Measurements from ENCODE around the gene TYSND1. TPM values are rescaled to one million over a fixed set of nuclear protein-coding genes. Genes with fewer than 3 reads are reported as not detected.

TYSND1 gene
- total and polyA plus RNA-seq, 2 of the 13 experiments (the other 11 are each of a cell fraction or from before 2014, with no cell fraction given) = 3.3 to 8.9 TPM

DNA sequence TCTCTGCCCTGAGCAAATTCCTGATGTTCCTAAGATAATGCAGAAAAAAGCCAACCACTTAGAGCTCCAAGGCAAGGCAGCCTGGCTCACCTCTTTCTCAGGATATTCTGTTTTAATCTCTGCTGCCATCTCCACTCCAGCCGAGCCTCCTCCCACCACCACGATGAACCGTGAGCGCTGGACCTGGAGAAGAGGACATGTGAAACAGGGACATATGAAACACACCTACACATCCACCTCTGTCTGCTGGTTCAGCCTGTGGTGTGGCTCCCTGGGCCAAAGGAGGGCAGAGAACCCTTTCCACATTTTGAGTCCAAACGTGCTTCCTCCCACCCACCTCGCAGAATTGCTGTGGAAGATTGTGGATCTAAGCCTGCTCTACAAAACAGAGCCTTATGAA lies 26.1 kb downstream of the TYSND1 start:
- 96% methylated on average over 6 of the region's 6 CpGs for WGBS (ENCODE audit: low lambda C conversion rate)
- peaks cover 3% of the 10 kb centered on the region for H3K79me2 ChIP-seq (ENCODE audit: insufficient read depth, low read length)
- ChIA-PET CTCF (ENCODE audit: low intra/inter-chr PET ratio, low total read pairs) (no interaction called here), POLR2A (interaction anchor here (1.2 to 1.3 kb wide), 2 partner anchors 11 to 26 kb away, joined by 3 read pairs; partner anchors contain the start of gene TYSND1)
- ATAC-seq = no peak
- DNase-seq (ENCODE audit: low spot score) = no peak
- no peaks in the 10 kb centered on the region for H3K9me3 ChIP-seq (ENCODE audit: low read length)
- H3K27ac ChIP-seq (ENCODE audit: extremely low read length, insufficient read depth, low read length) = no peak overlapping the region
- H3K4me1 ChIP-seq (ENCODE audit: insufficient read depth, low read length) = no peaks in the 10 kb centered on the region
- H3K4me2 ChIP-seq (ENCODE audit: low read depth, low read length) = no peak overlapping the region
- intact Hi-C loops (cut with micrococcal nuclease; ENCODE audit: unreplicated experiment) = no loop called here
- no peaks in the 10 kb centered on the region for H3K27me3 ChIP-seq (ENCODE audit: control insufficient read depth in 1 of 2, insufficient read depth in 2 of 2, low read length in 2 of 2)
- no peak for FAIRE-seq
- H4K20me1 ChIP-seq (ENCODE audit: insufficient read depth, low read length) = no peaks in the 10 kb centered on the region
- H3K9ac ChIP-seq (ENCODE audit: insufficient read depth, low read depth, low read length) = no peak overlapping the region
- no peak overlapping the region for H2AFZ ChIP-seq (ENCODE audit: low read length)
- in situ Hi-C loops (cut with HindIII; ENCODE audit: extremely low pct_ligation_motif_present, low pct_unique_long_range_greater_than_20kb) = no loop called here
- BruUV-seq (replicated peaks) = no TSS peak
- no peak overlapping the region for H3K4me3 ChIP-seq (replicated peaks in 1 of 3; ENCODE audit: insufficient read depth in 1 of 3, low read depth in 2 of 3, low read length in 3 of 3)
- H3K36me3 ChIP-seq (replicated peaks in 1 of 2; ENCODE audit: control insufficient read depth in 1 of 2, insufficient read depth in 2 of 2, low read length in 2 of 2) = peaks cover 24 to 68% of the 10 kb centered on the region in 2 experiments
- TF ChIP-seq ZNF333 (CRISPR knock-in tag; IDR thresholded peaks at IDR 0.05; ENCODE audit: borderline replicate concordance) = no peak
- TF ChIP-seq ARNTL (CRISPR knock-in tag; IDR thresholded peaks at IDR 0.05) = no peak
- no peak for TF ChIP-seq SRSF4 (IDR thresholded peaks at IDR 0.05; ENCODE audit: low read depth, low read length, poor library complexity, severe bottlenecking)

- BruUV-seq (replicated peaks) = no TSS peak
- no peak for FAIRE-seq
- no peak for DNase-seq (ENCODE audit: low spot score)
- H3K27ac ChIP-seq (ENCODE audit: extremely low read length, insufficient read depth, low read length) = no peak overlapping the region
- H3K27me3 ChIP-seq (ENCODE audit: control insufficient read depth in 1 of 2, insufficient read depth in 2 of 2, low read length in 2 of 2) = no peaks in the 10 kb centered on the region
- in situ Hi-C loops (cut with HindIII; ENCODE audit: extremely low pct_ligation_motif_present, low pct_unique_long_range_greater_than_20kb) (no loop called here), intact Hi-C loops (cut with micrococcal nuclease; ENCODE audit: unreplicated experiment) (no loop called here)
- H3K36me3 ChIP-seq (replicated peaks in 1 of 2; ENCODE audit: control insufficient read depth in 1 of 2, insufficient read depth in 2 of 2, low read length in 2 of 2) = peaks cover 27 to 76% of the 10 kb centered on the region in 2 experiments
- H2AFZ ChIP-seq (ENCODE audit: low read length) = no peak overlapping the region
- CTCF ChIA-PET (ENCODE audit: low intra/inter-chr PET ratio, low total read pairs) = no interaction called here
- no peak overlapping the region for H3K4me2 ChIP-seq (ENCODE audit: low read depth, low read length)
- H3K4me3 ChIP-seq (replicated peaks in 1 of 3; ENCODE audit: insufficient read depth in 1 of 3, low read depth in 2 of 3, low read length in 3 of 3) = no peak overlapping the region
- 96% methylated on average over 8 of the region's 8 CpGs for WGBS (ENCODE audit: low lambda C conversion rate)
- H3K79me2 ChIP-seq (ENCODE audit: insufficient read depth, low read length) = no peaks in the 10 kb centered on the region
- H3K4me1 ChIP-seq (ENCODE audit: insufficient read depth, low read length) = no peaks in the 10 kb centered on the region
- POLR2A ChIA-PET = interaction anchor here (1.2 to 2.0 kb wide), 3 partner anchors 10 to 27 kb away, joined by 3 to 9 read pairs (median 3); partner anchors contain the start of gene TYSND1
- H3K9me3 ChIP-seq (ENCODE audit: low read length) = no peaks in the 10 kb centered on the region
- no peak overlapping the region for H3K9ac ChIP-seq (ENCODE audit: insufficient read depth, low read depth, low read length)
- no peak for ATAC-seq
- H4K20me1 ChIP-seq (ENCODE audit: insufficient read depth, low read length) = no peaks in the 10 kb centered on the region
- no peak for TF ChIP-seq MAFF (IDR thresholded peaks at IDR 0.05; ENCODE audit: low read depth, low read length)
- TF ChIP-seq LRRFIP1 (CRISPR knock-in tag; conservative IDR thresholded peaks at IDR 0.05) = no peak
- no peak for TF ChIP-seq PHF8 (CRISPR knock-in tag; IDR thresholded peaks at IDR 0.05)
- no peak for TF ChIP-seq ZNF773 (CRISPR knock-in tag; IDR thresholded peaks at IDR 0.05; ENCODE audit: borderline replicate concordance)
- no peak for TF ChIP-seq ZNF782 (CRISPR knock-in tag; IDR thresholded peaks at IDR 0.05; ENCODE audit: borderline replicate concordance)
- TF ChIP-seq RFXAP (CRISPR knock-in tag; IDR thresholded peaks at IDR 0.05; ENCODE audit: borderline replicate concordance) = no peak
- no peak for TF ChIP-seq RARG (CRISPR knock-in tag; IDR thresholded peaks at IDR 0.05; ENCODE audit: low read depth)
- TF ChIP-seq DNMT1 (CRISPR knock-in tag; IDR thresholded peaks at IDR 0.05) = no peak
- TF ChIP-seq FOXK1 (CRISPR knock-in tag; IDR thresholded peaks at IDR 0.05; ENCODE audit: borderline replicate concordance, low read depth) = no peak
- TF ChIP-seq, protein P1, sequence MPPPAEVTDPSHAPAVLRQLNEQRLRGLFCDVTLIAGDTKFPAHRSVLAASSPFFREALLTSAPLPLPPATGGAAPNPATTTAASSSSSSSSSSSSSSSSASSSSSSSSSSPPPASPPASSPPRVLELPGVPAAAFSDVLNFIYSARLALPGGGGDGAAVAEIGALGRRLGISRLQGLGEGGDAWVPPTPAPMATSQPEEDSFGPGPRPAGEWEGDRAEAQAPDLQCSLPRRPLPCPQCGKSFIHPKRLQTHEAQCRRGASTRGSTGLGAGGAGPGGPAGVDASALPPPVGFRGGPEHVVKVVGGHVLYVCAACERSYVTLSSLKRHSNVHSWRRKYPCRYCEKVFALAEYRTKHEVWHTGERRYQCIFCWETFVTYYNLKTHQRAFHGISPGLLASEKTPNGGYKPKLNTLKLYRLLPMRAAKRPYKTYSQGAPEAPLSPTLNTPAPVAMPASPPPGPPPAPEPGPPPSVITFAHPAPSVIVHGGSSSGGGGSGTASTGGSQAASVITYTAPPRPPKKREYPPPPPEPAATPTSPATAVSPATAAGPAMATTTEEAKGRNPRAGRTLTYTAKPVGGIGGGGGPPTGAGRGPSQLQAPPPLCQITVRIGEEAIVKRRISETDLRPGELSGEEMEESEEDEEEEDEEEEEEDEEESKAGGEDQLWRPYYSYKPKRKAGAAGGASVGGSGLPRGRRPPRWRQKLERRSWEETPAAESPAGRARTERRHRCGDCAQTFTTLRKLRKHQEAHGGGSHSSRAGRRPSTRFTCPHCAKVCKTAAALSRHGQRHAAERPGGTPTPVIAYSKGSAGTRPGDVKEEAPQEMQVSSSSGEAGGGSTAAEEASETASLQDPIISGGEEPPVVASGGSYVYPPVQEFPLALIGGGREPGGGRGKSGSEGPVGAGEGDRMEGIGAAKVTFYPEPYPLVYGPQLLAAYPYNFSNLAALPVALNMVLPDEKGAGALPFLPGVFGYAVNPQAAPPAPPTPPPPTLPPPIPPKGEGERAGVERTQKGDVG (CRISPR knock-in tag; IDR thresholded peaks at IDR 0.05; ENCODE audit: borderline replicate concordance) = no peak
Measured at GRCh38 chr10:70119623-70120022, 26.9 kb downstream of the TYSND1 start.

Measured in HepG2 (cell line).